MM.1S (cell line): ENCODE data around the gene POU4F1.

Experiments
- EZH2 ChIP-seq: fragments of 300-600 bp; sonication (generic); optimal IDR thresholded peaks from 2 replicates; pipeline ENCODE3; 2017; ENCODE audit warnings: low read depth, mild to moderate bottlenecking, antibody characterized with exemption, low read length, mixed read lengths
- EZH2phosphoT487 ChIP-seq: fragments of 300-600 bp; sonication (generic); IDR thresholded peaks from 2 replicates; pipeline ENCODE4 v1.6.1; 2018; ENCODE audit warnings: antibody characterized with exemption, low read length
- TF ChIP-seq, protein P1 (sequence below): fragments of 300-600 bp; sonication (generic); IDR thresholded peaks from 2 replicates; pipeline ENCODE4 v1.5.1; 2016; ENCODE audit warnings: antibody characterized with exemption, low read length, mixed read lengths

DNA sequence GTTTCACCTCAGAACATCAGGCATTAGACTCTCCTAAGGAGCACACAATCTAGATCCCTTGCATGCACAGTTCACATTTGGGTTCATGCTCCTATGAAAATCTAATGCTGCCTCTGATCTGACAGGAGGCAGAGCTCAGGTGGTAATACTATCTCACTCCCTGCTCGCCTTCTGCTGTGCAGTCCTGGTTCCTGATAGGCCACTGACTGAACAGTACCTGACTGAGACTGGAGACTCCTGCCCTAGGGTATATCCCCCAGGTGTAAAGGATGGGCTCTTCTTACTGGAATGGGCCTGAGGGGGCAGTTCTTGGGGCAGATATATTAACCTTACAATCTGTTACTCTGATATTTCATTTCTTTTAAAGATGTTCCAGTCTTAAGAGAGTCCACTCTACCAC, 49.3 kb upstream of the POU4F1 start:
- TF ChIP-seq, protein P1, sequence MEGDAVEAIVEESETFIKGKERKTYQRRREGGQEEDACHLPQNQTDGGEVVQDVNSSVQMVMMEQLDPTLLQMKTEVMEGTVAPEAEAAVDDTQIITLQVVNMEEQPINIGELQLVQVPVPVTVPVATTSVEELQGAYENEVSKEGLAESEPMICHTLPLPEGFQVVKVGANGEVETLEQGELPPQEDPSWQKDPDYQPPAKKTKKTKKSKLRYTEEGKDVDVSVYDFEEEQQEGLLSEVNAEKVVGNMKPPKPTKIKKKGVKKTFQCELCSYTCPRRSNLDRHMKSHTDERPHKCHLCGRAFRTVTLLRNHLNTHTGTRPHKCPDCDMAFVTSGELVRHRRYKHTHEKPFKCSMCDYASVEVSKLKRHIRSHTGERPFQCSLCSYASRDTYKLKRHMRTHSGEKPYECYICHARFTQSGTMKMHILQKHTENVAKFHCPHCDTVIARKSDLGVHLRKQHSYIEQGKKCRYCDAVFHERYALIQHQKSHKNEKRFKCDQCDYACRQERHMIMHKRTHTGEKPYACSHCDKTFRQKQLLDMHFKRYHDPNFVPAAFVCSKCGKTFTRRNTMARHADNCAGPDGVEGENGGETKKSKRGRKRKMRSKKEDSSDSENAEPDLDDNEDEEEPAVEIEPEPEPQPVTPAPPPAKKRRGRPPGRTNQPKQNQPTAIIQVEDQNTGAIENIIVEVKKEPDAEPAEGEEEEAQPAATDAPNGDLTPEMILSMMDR, result no peak
- no peak for TF ChIP-seq EZH2
- TF ChIP-seq EZH2phosphoT487, result no peak
